PC-9 (cell line): ENCODE results near the gene KIF26A. TPM values are rescaled to one million over a fixed set of nuclear protein-coding genes. Genes with fewer than 3 reads are reported as not detected.

Experiments used
- BruUV-seq: library from RNA; stranded (reverse); fragments of 400-500 nt; replicated peaks from 2 replicates; lab custom pipeline; 2021; lab: Mats Ljungman, UMichigan
- CTCF ChIA-PET: fragments of 300-600 bp; sonication (Branson Sonifier 250); formaldehyde crosslinking; loops from one replicate; lab custom pipeline; 2022; ENCODE audit warnings: antibody characterized with exemption; lab: Charles Lee
- POLR2A ChIA-PET: fragments of 300-600 bp; sonication (Branson Sonifier 250); formaldehyde crosslinking; loops from one replicate; lab custom pipeline; 2022; ENCODE audit warnings: antibody characterized with exemption; ENCODE audit not compliant: unreplicated experiment; lab: Charles Lee
- DNase-seq, 2 experiments: peaks; one replicate each; pipeline versions ENCODE4 v3.0.0 to v3.0.0-alpha.2; 2015 to 2022; ENCODE audit warnings: mixed read lengths in 1 of 2
- H2AFZ ChIP-seq: fragments of 200-600 bp; sonication (generic); 2 replicates; pipeline ENCODE4 v1.8.1; 2017; ENCODE audit warnings: antibody characterized with exemption
- H3F3A ChIP-seq: fragments of 200-600 bp; sonication (generic); 2 replicates; pipeline ENCODE4 v1.8.1; 2017; ENCODE audit warnings: antibody characterized with exemption, mild to moderate bottlenecking, low read depth; ENCODE audit not compliant: insufficient read depth
- H3K27ac ChIP-seq: fragments of 200-600 bp; sonication (generic); 2 replicates; pipeline ENCODE4 v1.6.1; 2016; ENCODE audit warnings: mixed run types
- H3K27me3 ChIP-seq: fragments of 200-600 bp; sonication (generic); 2 replicates; pipeline ENCODE4 v1.6.1; 2016; ENCODE audit warnings: low read depth, mixed run types; ENCODE audit not compliant: insufficient read depth
- H3K36me3 ChIP-seq: fragments of 200-600 bp; sonication (generic); 2 replicates; pipeline ENCODE4 v1.6.1; 2016; ENCODE audit warnings: low read depth, mixed run types
- H3K4me1 ChIP-seq: fragments of 200-600 bp; sonication (generic); replicated peaks from 2 replicates; pipeline ENCODE4 v1.6.1; 2016; ENCODE audit warnings: mixed run types; ENCODE audit not compliant: insufficient read depth
- H3K4me2 ChIP-seq: fragments of 200-600 bp; sonication (generic); 2 replicates; pipeline ENCODE4 v1.6.1; 2017; ENCODE audit warnings: mixed run types
- H3K4me3 ChIP-seq: fragments of 200-600 bp; sonication (generic); 2 replicates; pipeline ENCODE4 v1.6.1; 2016; ENCODE audit warnings: mixed run types
- H3K79me2 ChIP-seq: fragments of 200-600 bp; sonication (generic); 2 replicates; pipeline ENCODE4 v1.6.1; 2017; ENCODE audit warnings: low read depth, mixed run types
- H3K9me2 ChIP-seq: fragments of 200-600 bp; sonication (generic); 2 replicates; pipeline ENCODE4 v1.8.1; 2017; ENCODE audit warnings: mild to moderate bottlenecking; ENCODE audit not compliant: insufficient read depth
- H3K9me3 ChIP-seq: fragments of 200-600 bp; sonication (generic); 2 replicates; pipeline ENCODE4 v1.8.1; 2016; ENCODE audit warnings: low read depth; ENCODE audit not compliant: insufficient read depth
- H4K20me1 ChIP-seq: fragments of 200-600 bp; sonication (generic); 2 replicates; pipeline ENCODE4 v1.8.1; 2017; ENCODE audit not compliant: insufficient read depth
- EZH2 ChIP-seq: fragments of 200-600 bp; sonication (generic); IDR thresholded peaks from 2 replicates; pipeline ENCODE4 v1.8.0; 2017; ENCODE audit warnings: antibody characterized with exemption, low read depth
- intact Hi-C: fragments of 100-400 bp; cut with micrococcal nuclease; formaldehyde crosslinking; loops from one replicate; pipeline ENCODE4 v1.10.0; 2022; ENCODE audit not compliant: unreplicated experiment
- total RNA-seq: library from RNA; stranded (reverse); gene quantifications from 2 replicates; pipeline ENCODE4 v1.2.3, GENCODE V29; 2021
- TF ChIP-seq, protein P1 (sequence below): fragments of 200-600 bp; sonication (generic); conservative IDR thresholded peaks from 2 replicates; pipeline ENCODE4 v1.6.1; 2017; ENCODE audit warnings: mixed run types, antibody characterized with exemption, mild to moderate bottlenecking, moderate library complexity

Gene KIF26A
- total RNA-seq, 1 experiment from 2014 or later: 0.17 TPM

GRCh38 chr14:104149278-104149595 lies 10.8 kb downstream of the KIF26A start:
- Histone ChIP-seq H3K27ac (no peak overlapping the region), H3K36me3 (no peaks in the 10 kb centered on the region), H3K79me2 (no peaks in the 10 kb centered on the region), H3F3A (no peaks in the 10 kb centered on the region), H3K4me2 (no peak overlapping the region), H3K9me2 (no peaks in the 10 kb centered on the region), H3K4me3 (no peak overlapping the region), H3K4me1 (no peaks in the 10 kb centered on the region), H4K20me1 (no peaks in the 10 kb centered on the region), H3K9me3 (no peaks in the 10 kb centered on the region), H2AFZ (no peak overlapping the region), H3K27me3 (peaks cover 56% of the 10 kb centered on the region)
- ChIA-PET CTCF (no interaction called here), POLR2A (no interaction called here)
- DNase-seq: no peak
- intact Hi-C loops: no loop called here
- no peak for TF ChIP-seq EZH2
- TF ChIP-seq, protein P1, sequence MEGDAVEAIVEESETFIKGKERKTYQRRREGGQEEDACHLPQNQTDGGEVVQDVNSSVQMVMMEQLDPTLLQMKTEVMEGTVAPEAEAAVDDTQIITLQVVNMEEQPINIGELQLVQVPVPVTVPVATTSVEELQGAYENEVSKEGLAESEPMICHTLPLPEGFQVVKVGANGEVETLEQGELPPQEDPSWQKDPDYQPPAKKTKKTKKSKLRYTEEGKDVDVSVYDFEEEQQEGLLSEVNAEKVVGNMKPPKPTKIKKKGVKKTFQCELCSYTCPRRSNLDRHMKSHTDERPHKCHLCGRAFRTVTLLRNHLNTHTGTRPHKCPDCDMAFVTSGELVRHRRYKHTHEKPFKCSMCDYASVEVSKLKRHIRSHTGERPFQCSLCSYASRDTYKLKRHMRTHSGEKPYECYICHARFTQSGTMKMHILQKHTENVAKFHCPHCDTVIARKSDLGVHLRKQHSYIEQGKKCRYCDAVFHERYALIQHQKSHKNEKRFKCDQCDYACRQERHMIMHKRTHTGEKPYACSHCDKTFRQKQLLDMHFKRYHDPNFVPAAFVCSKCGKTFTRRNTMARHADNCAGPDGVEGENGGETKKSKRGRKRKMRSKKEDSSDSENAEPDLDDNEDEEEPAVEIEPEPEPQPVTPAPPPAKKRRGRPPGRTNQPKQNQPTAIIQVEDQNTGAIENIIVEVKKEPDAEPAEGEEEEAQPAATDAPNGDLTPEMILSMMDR: no peak
- no TSS peak for BruUV-seq

GRCh38 chr14:104149617-104150135 lies 11.3 kb downstream of the KIF26A start:
- H3K27ac ChIP-seq: no peak overlapping the region
- intact Hi-C loops: no loop called here

GRCh38 chr14:104150136-104151025 lies 12.0 kb downstream of the KIF26A start:
- no peak for DNase-seq
- no TSS peak for BruUV-seq
- no peak overlapping the region for H3K4me2 ChIP-seq

More at GRCh38 chr14:104149617-104150135, 11.3 kb downstream of the KIF26A start:
- no peaks in the 10 kb centered on the region for H3K9me2 ChIP-seq
- no peak for DNase-seq
- H3K27me3 ChIP-seq: peaks cover 56% of the 10 kb centered on the region
- H3K4me2 ChIP-seq: no peak overlapping the region
- H3K36me3 ChIP-seq: no peaks in the 10 kb centered on the region
- no peak for TF ChIP-seq EZH2
- TF ChIP-seq, protein P1: no peak
- CTCF ChIA-PET: no interaction called here
- H3K4me3 ChIP-seq: no peak overlapping the region
- no peaks in the 10 kb centered on the region for H4K20me1 ChIP-seq
- POLR2A ChIA-PET: no interaction called here
- no peak overlapping the region for H2AFZ ChIP-seq
- H3K4me1 ChIP-seq: no peaks in the 10 kb centered on the region
- H3K79me2 ChIP-seq: no peaks in the 10 kb centered on the region
- no peaks in the 10 kb centered on the region for H3F3A ChIP-seq
- no TSS peak for BruUV-seq
- H3K9me3 ChIP-seq: no peaks in the 10 kb centered on the region

More at GRCh38 chr14:104150136-104151025, 12.0 kb downstream of the KIF26A start:
- POLR2A ChIA-PET: no interaction called here
- Histone ChIP-seq H3K9me2 (no peaks in the 10 kb centered on the region), H2AFZ (no peak overlapping the region), H3K4me1 (no peaks in the 10 kb centered on the region), H3K27me3 (peaks cover 57% of the 10 kb centered on the region), H3K36me3 (no peaks in the 10 kb centered on the region), H4K20me1 (no peaks in the 10 kb centered on the region), H3F3A (no peaks in the 10 kb centered on the region), H3K4me3 (no peak overlapping the region), H3K79me2 (no peaks in the 10 kb centered on the region), H3K9me3 (no peaks in the 10 kb centered on the region), H3K27ac (no peak overlapping the region)
- intact Hi-C loops: no loop called here
- TF ChIP-seq, protein P1: peak; percentile 31; the same call in 1 of the 2 replicates
- TF ChIP-seq EZH2: no peak
- CTCF ChIA-PET: interaction anchor here (0.6 kb wide), 1 partner anchor 104 kb away, joined by 3 read pairs; no protein-coding TSS in a partner anchor
